ENCODE results near the gene ADK. TPM values are rescaled to one million over a fixed set of nuclear protein-coding genes. Genes with fewer than 3 reads are reported as not detected.

ADK gene
- total and polyA plus RNA-seq, 5 donors from 2014 or later = 33.3 to 83.0 (median 63.7) TPM

DNA sequence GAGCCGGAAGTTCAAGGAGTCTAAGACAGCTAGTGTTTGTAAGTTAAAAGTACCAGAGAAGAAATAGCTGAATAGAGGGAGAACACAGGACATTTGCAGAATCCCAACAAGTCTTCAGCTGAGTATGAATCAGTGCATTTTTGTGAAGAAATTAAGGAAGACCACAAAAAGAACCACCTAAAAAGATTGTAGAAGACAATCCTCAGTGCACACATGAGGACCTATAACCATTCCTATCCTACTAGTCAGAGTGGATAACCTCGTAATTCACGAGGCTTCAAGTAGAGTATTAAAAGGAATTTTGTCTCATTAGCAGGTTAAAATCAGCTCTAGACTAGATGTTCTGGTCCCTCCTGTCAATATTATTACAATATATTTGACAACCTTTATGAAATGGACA lies 380.0 kb downstream of the ADK start:
- no peak overlapping the region for H3K27ac Mint-ChIP-seq

DNA sequence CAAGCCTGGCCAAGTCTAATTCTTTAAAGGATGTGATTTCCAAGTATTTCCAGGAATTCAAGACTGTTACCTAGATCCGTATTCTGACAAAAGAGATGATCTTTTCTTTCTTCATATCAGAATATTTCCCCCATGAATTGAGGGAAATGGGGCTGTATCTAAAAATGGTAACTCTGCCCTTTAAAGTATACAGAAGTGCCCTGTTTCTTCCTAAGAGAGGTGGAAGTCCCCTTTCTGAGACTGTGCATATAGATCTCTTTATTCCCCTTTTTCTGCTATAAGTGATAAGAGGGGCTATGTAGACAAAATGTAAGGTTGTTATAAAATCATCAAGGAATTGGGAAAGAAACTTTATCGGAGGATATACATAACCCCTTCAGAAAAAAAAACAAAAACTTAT lies 388.3 kb downstream of the ADK start:
- no peaks in the 10 kb centered on the region for H3K9me3 ChIP-seq (ENCODE audit: control insufficient read depth in 2 of 2, low read length in 2 of 2)
- no peak for DNase-seq
- H3K27ac ChIP-seq (ENCODE audit: insufficient read depth, low read length, poor library complexity, severe bottlenecking) = no peak overlapping the region
- no peaks in the 10 kb centered on the region for H3K27me3 Mint-ChIP-seq
- H3K27ac Mint-ChIP-seq = no peak overlapping the region
- peaks cover 10 to 22% (median 16%) of the 10 kb centered on the region in 4 donors for H3K4me1 Mint-ChIP-seq
- no peak overlapping the region for H3K4me3 Mint-ChIP-seq
- H3K9me3 Mint-ChIP-seq = peaks cover 0 to 1% (median 0%) of the 10 kb centered on the region in 7 donors
- no peak overlapping the region for H3K4me3 ChIP-seq (ENCODE audit: low read depth, low read length)
- H3K36me3 Mint-ChIP-seq = peaks cover 3% of the 10 kb centered on the region
- no peak for ATAC-seq (ENCODE audit: low read depth in 2 of 2)
- H3K4me1 ChIP-seq (ENCODE audit: control insufficient read depth, insufficient read depth, low read length, poor library complexity, severe bottlenecking) = no peaks in the 10 kb centered on the region
- H3K36me3 ChIP-seq (ENCODE audit: control insufficient read depth, insufficient read depth, low read length) = no peaks in the 10 kb centered on the region
- no peaks in the 10 kb centered on the region for H3K27me3 ChIP-seq (ENCODE audit: control insufficient read depth, insufficient read depth, low read length)

More for the DNA sequence above, 380.0 kb downstream of the ADK start:
- Mint-ChIP-seq H3K9me3 (no peaks in the 10 kb centered on the region), H3K27me3 (no peaks in the 10 kb centered on the region), H3K4me1 (peaks cover 0 to 17% (median 1%) of the 10 kb centered on the region in 4 donors), H3K4me3 (no peak overlapping the region), H3K36me3 (peaks cover 24% of the 10 kb centered on the region)
- H3K36me3 ChIP-seq (ENCODE audit: control insufficient read depth, insufficient read depth, low read length) = peaks cover 8% of the 10 kb centered on the region
- H3K9me3 ChIP-seq (ENCODE audit: control insufficient read depth in 2 of 2, low read length in 2 of 2) = no peaks in the 10 kb centered on the region
- H3K4me3 ChIP-seq (ENCODE audit: low read depth, low read length) = no peak overlapping the region
- no peaks in the 10 kb centered on the region for H3K27me3 ChIP-seq (ENCODE audit: control insufficient read depth, insufficient read depth, low read length)
- H3K4me1 ChIP-seq (ENCODE audit: control insufficient read depth, insufficient read depth, low read length, poor library complexity, severe bottlenecking) = no peaks in the 10 kb centered on the region
- DNase-seq (no peak), ATAC-seq (ENCODE audit: low read depth in 2 of 2) (no peak)
- no peak overlapping the region for H3K27ac ChIP-seq (ENCODE audit: insufficient read depth, low read length, poor library complexity, severe bottlenecking)

- peaks cover 9 to 26% (median 17%) of the 10 kb centered on the region in 4 donors for H3K4me1 Mint-ChIP-seq
- H3K9me3 Mint-ChIP-seq = peaks cover 0 to 1% (median 0%) of the 10 kb centered on the region in 7 donors
- no peak overlapping the region for H3K4me3 ChIP-seq (ENCODE audit: low read depth, low read length)
- DNase-seq = no peak
- H3K36me3 Mint-ChIP-seq = no peaks in the 10 kb centered on the region
- no peaks in the 10 kb centered on the region for H3K9me3 ChIP-seq (ENCODE audit: control insufficient read depth in 2 of 2, low read length in 2 of 2)
- ATAC-seq (ENCODE audit: low read depth in 2 of 2) = no peak
- H3K27me3 Mint-ChIP-seq = no peaks in the 10 kb centered on the region
- no peaks in the 10 kb centered on the region for H3K27me3 ChIP-seq (ENCODE audit: control insufficient read depth, insufficient read depth, low read length)
- H3K36me3 ChIP-seq (ENCODE audit: control insufficient read depth, insufficient read depth, low read length) = no peaks in the 10 kb centered on the region
- peak overlapping the region in 1 of 3 donors; percentile 34 for H3K27ac Mint-ChIP-seq
- no peak overlapping the region for H3K4me3 Mint-ChIP-seq
- H3K27ac ChIP-seq (ENCODE audit: insufficient read depth, low read length, poor library complexity, severe bottlenecking) = no peak overlapping the region
- no peaks in the 10 kb centered on the region for H3K4me1 ChIP-seq (ENCODE audit: control insufficient read depth, insufficient read depth, low read length, poor library complexity, severe bottlenecking)
These were observed 390.4 kb downstream of the ADK start for GRCh38 chr10:74541375-74541774.

DNA sequence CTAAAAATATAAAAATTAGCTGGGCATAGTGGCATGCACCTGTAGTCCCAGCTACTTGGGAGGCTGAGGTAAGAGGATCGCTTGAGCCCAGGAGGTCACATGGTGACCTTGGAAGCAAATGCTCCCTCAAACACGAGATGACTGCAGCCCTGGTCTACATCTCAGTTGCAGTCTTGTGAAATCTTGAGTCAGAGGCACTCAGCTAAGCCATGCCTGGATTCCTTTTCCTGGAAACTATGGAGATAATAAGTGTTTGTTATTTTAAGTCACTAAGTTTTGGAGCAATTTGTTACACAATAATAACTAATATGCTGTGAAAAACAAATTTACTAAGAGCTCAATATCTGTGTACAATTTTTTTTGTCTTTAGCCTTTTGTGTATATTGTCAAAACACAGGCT lies 391.1 kb downstream of the ADK start:
- Mint-ChIP-seq H3K27me3 (no peaks in the 10 kb centered on the region), H3K4me1 (peaks cover 5 to 23% (median 11%) of the 10 kb centered on the region in 4 donors), H3K4me3 (no peak overlapping the region), H3K9me3 (no peaks in the 10 kb centered on the region), H3K36me3 (no peaks in the 10 kb centered on the region), H3K27ac (no peak overlapping the region)
- Histone ChIP-seq H3K4me3 (ENCODE audit: low read depth, low read length) (no peak overlapping the region), H3K9me3 (ENCODE audit: control insufficient read depth in 2 of 2, low read length in 2 of 2) (no peaks in the 10 kb centered on the region), H3K27me3 (ENCODE audit: control insufficient read depth, insufficient read depth, low read length) (no peaks in the 10 kb centered on the region), H3K4me1 (ENCODE audit: control insufficient read depth, insufficient read depth, low read length, poor library complexity, severe bottlenecking) (no peaks in the 10 kb centered on the region), H3K27ac (ENCODE audit: insufficient read depth, low read length, poor library complexity, severe bottlenecking) (no peak overlapping the region), H3K36me3 (ENCODE audit: control insufficient read depth, insufficient read depth, low read length) (no peaks in the 10 kb centered on the region)
- DNase-seq (no peak), ATAC-seq (ENCODE audit: low read depth in 2 of 2) (no peak)

GRCh38 chr10:74543276-74543675 lies 392.3 kb downstream of the ADK start:
- H3K4me1 ChIP-seq (ENCODE audit: control insufficient read depth, insufficient read depth, low read length, poor library complexity, severe bottlenecking) = no peaks in the 10 kb centered on the region
- Mint-ChIP-seq H3K27ac (peak overlapping the region in 1 of 3 donors; percentile 20), H3K4me1 (peaks cover 5 to 23% (median 11%) of the 10 kb centered on the region in 4 donors), H3K4me3 (no peak overlapping the region), H3K36me3 (no peaks in the 10 kb centered on the region), H3K9me3 (no peaks in the 10 kb centered on the region), H3K27me3 (no peaks in the 10 kb centered on the region)
- H3K27ac ChIP-seq (ENCODE audit: insufficient read depth, low read length, poor library complexity, severe bottlenecking) = no peak overlapping the region
- no peaks in the 10 kb centered on the region for H3K36me3 ChIP-seq (ENCODE audit: control insufficient read depth, insufficient read depth, low read length)
- no peak for DNase-seq
- no peaks in the 10 kb centered on the region for H3K9me3 ChIP-seq (ENCODE audit: control insufficient read depth in 2 of 2, low read length in 2 of 2)
- H3K4me3 ChIP-seq (ENCODE audit: low read depth, low read length) = no peak overlapping the region
- ATAC-seq (ENCODE audit: low read depth in 2 of 2) = no peak
- H3K27me3 ChIP-seq (ENCODE audit: control insufficient read depth, insufficient read depth, low read length) = no peaks in the 10 kb centered on the region

- no peaks in the 10 kb centered on the region for H3K9me3 Mint-ChIP-seq
- H3K27ac Mint-ChIP-seq = peak overlapping the region in 2 of 3 donors; percentile 70 to 78
- no peak for ATAC-seq (ENCODE audit: low read depth in 2 of 2)
- H3K4me3 Mint-ChIP-seq = no peak overlapping the region
- Histone ChIP-seq H3K27me3 (ENCODE audit: control insufficient read depth, insufficient read depth, low read length) (no peaks in the 10 kb centered on the region), H3K36me3 (ENCODE audit: control insufficient read depth, insufficient read depth, low read length) (no peaks in the 10 kb centered on the region), H3K27ac (ENCODE audit: insufficient read depth, low read length, poor library complexity, severe bottlenecking) (no peak overlapping the region), H3K4me1 (ENCODE audit: control insufficient read depth, insufficient read depth, low read length, poor library complexity, severe bottlenecking) (no peaks in the 10 kb centered on the region), H3K9me3 (ENCODE audit: control insufficient read depth in 2 of 2, low read length in 2 of 2) (no peaks in the 10 kb centered on the region), H3K4me3 (ENCODE audit: low read depth, low read length) (no peak overlapping the region)
- H3K4me1 Mint-ChIP-seq = peaks cover 5 to 23% (median 11%) of the 10 kb centered on the region in 4 donors
- no peaks in the 10 kb centered on the region for H3K27me3 Mint-ChIP-seq
- DNase-seq = no peak
- H3K36me3 Mint-ChIP-seq = no peaks in the 10 kb centered on the region
These were observed 393.1 kb downstream of the ADK start for GRCh38 chr10:74544106-74544505.

GRCh38 chr10:74548676-74549075 lies 397.7 kb downstream of the ADK start:
- H3K36me3 ChIP-seq (ENCODE audit: control insufficient read depth, insufficient read depth, low read length) = no peaks in the 10 kb centered on the region
- peaks cover 5 to 18% (median 6%) of the 10 kb centered on the region in 4 donors for H3K4me1 Mint-ChIP-seq
- no peaks in the 10 kb centered on the region for H3K27me3 Mint-ChIP-seq
- peaks cover 0 to 1% (median 0%) of the 10 kb centered on the region in 7 donors for H3K9me3 Mint-ChIP-seq
- H3K4me3 ChIP-seq (ENCODE audit: low read depth, low read length) = no peak overlapping the region
- no peak for DNase-seq
- no peak overlapping the region for H3K4me3 Mint-ChIP-seq
- no peak overlapping the region for H3K27ac Mint-ChIP-seq
- no peaks in the 10 kb centered on the region for H3K27me3 ChIP-seq (ENCODE audit: control insufficient read depth, insufficient read depth, low read length)
- no peak overlapping the region for H3K27ac ChIP-seq (ENCODE audit: insufficient read depth, low read length, poor library complexity, severe bottlenecking)
- peaks cover 13% of the 10 kb centered on the region for H3K36me3 Mint-ChIP-seq
- no peaks in the 10 kb centered on the region for H3K4me1 ChIP-seq (ENCODE audit: control insufficient read depth, insufficient read depth, low read length, poor library complexity, severe bottlenecking)
- no peaks in the 10 kb centered on the region for H3K9me3 ChIP-seq (ENCODE audit: control insufficient read depth in 2 of 2, low read length in 2 of 2)
- no peak for ATAC-seq (ENCODE audit: low read depth in 2 of 2)

- H3K27me3 Mint-ChIP-seq = no peaks in the 10 kb centered on the region
- Histone ChIP-seq H3K4me3 (ENCODE audit: low read depth, low read length) (no peak overlapping the region), H3K9me3 (ENCODE audit: control insufficient read depth in 2 of 2, low read length in 2 of 2) (no peaks in the 10 kb centered on the region), H3K27me3 (ENCODE audit: control insufficient read depth, insufficient read depth, low read length) (no peaks in the 10 kb centered on the region), H3K27ac (ENCODE audit: insufficient read depth, low read length, poor library complexity, severe bottlenecking) (no peak overlapping the region), H3K36me3 (ENCODE audit: control insufficient read depth, insufficient read depth, low read length) (no peaks in the 10 kb centered on the region), H3K4me1 (ENCODE audit: control insufficient read depth, insufficient read depth, low read length, poor library complexity, severe bottlenecking) (no peaks in the 10 kb centered on the region)
- peaks cover 18% of the 10 kb centered on the region for H3K36me3 Mint-ChIP-seq
- no peak for ATAC-seq (ENCODE audit: low read depth in 2 of 2)
- H3K4me1 Mint-ChIP-seq = peaks cover 0 to 5% (median 2%) of the 10 kb centered on the region in 4 donors
- H3K4me3 Mint-ChIP-seq = no peak overlapping the region
- no peak for DNase-seq
- no peaks in the 10 kb centered on the region for H3K9me3 Mint-ChIP-seq
- H3K27ac Mint-ChIP-seq = no peak overlapping the region
These were observed 405.2 kb downstream of the ADK start for GRCh38 chr10:74556072-74556705.

Data from CD4-positive, CD25-positive, alpha-beta regulatory T cell (primary cell).